Skeletal muscle satellite cell (primary cell): Measurements from ENCODE around the gene ISYNA1.

Experiments used
- H3K27me3 ChIP-seq: 2 replicates; pipeline ENCODE4 v1.7.0; 2013; ENCODE audit warnings: low read length; ENCODE audit not compliant: control insufficient read depth, insufficient read depth
- H3K36me3 ChIP-seq: 2 replicates; pipeline ENCODE4 v1.7.0; 2013; ENCODE audit warnings: mild to moderate bottlenecking, control low read depth, low read length; ENCODE audit not compliant: insufficient read depth
- H3K4me1 ChIP-seq: 2 replicates; pipeline ENCODE4 v1.7.0; 2013; ENCODE audit warnings: low read length; ENCODE audit not compliant: control insufficient read depth, insufficient read depth
- H3K4me2 ChIP-seq: 2 replicates; pipeline ENCODE4 v1.7.0; 2013; ENCODE audit warnings: mild to moderate bottlenecking, low read length
- H3K4me3 ChIP-seq: 2 replicates; pipeline ENCODE4 v1.7.0; 2013; ENCODE audit warnings: low read length
- H3K9ac ChIP-seq: 2 replicates; pipeline ENCODE4 v1.7.0; 2013; ENCODE audit warnings: mild to moderate bottlenecking, low read depth, low read length, moderate library complexity
- H3K9me3 ChIP-seq: replicated peaks from 2 replicates; pipeline ENCODE4 v1.7.0; 2013; ENCODE audit warnings: mild to moderate bottlenecking, control low read depth, low read length

Gene ISYNA1

DNA sequence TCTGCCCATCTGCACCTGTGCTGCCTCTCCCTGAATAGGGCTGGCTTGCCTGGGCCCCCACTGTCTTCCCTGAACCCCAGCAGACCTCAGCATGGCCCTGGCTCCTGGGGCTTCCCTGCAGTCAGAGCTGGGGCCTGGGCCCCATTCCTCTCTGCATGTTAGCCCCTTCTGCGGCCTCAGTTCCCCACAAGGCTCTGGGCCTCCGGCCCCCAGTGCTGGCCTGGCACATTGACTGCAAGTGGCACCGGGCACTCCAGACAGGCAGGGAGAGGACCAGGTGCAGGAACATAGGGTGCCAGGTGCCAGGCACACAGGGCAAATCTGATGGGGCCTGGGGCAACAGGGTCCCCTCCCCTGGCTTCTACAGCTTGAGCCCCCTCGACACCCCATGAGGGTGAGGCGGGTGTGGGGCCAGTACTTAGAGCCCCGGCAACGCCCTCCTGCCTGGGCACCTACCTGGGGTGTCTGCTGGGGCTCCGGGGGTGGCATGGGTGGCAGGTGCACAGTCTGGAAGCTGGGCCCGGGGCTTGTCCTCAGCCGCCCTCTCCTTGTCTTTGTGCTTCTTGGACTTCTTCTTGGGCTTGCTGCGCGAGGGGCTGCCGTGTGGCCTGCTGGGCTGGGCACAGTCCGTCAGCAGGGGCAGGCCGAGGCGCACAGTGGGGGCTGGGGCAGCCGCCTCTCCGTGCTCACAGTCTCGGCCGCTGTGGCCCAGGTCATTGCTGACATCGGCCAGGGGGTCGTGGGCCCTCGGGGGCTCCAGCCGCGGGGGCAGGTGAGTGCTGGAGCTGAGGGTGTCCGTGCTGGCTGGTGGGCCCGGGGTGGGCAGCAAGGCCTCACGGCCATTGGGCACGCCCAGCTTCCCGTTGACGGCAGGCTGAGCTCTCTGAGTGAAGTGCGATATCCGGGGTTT is 12.3 kb upstream of the ISYNA1 start:
- Histone ChIP-seq H3K4me1 (peaks cover 21% of the 10 kb centered on the region), H3K36me3 (peaks cover 58% of the 10 kb centered on the region), H3K9ac (no peak overlapping the region), H3K9me3 (no peaks in the 10 kb centered on the region), H3K4me3 (no peak overlapping the region), H3K4me2 (no peak overlapping the region), H3K27me3 (no peaks in the 10 kb centered on the region)

DNA sequence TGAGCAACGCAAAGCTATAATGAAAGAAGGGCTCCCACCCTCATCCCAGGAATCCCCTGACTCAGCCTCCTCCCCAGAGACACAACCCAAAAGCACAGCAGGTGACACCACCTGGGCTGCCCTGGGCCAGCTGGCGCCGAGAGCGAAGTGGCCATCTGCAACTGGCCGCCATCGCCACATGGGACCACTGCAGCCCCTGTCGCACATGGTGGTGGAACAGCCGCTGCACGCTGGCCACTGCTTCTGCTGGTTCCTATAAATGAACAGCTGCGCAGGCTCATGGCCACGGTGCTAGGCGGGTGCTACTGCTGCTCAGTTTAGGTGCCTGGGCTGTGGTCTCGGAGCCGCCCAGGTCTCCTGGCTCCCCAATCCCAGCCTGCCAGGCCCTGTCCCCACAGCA is 11.6 kb upstream of the ISYNA1 start:
- H3K4me1 ChIP-seq = peaks cover 21% of the 10 kb centered on the region
- no peak overlapping the region for H3K9ac ChIP-seq
- H3K36me3 ChIP-seq = peaks cover 59% of the 10 kb centered on the region
- H3K27me3 ChIP-seq = no peaks in the 10 kb centered on the region
- no peaks in the 10 kb centered on the region for H3K9me3 ChIP-seq
- no peak overlapping the region for H3K4me3 ChIP-seq
- H3K4me2 ChIP-seq = no peak overlapping the region

DNA sequence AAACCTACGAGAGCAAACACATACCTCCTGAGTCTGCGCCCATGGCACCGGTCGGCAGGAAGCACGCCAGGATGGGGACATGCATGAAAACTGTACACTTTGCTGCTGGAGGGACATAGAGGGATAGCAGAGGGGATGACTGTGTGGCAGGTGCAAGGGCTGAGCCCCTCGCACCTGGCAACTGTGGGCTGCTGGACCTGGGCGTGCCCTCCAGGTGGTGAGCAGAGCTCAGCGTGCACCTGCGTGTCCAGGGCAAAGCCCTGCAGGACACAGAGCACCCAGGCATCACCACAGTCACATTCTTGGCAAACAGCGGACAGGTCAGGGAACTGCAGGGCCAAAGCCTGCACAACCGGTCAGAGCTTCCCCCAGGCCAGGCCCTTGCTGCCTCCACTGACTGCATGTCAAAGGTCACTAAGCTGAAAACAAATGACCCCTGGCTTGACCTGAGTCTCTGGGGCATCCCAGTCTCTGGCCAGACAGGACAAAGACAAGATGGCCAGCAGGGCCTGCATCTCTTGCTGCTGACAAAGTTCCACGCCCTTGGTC is 9.0 kb upstream of the ISYNA1 start:
- no peak overlapping the region for H3K4me2 ChIP-seq
- H3K9me3 ChIP-seq = no peaks in the 10 kb centered on the region
- no peak overlapping the region for H3K4me3 ChIP-seq
- no peak overlapping the region for H3K9ac ChIP-seq
- peaks cover 2% of the 10 kb centered on the region for H3K4me1 ChIP-seq
- H3K27me3 ChIP-seq = no peaks in the 10 kb centered on the region
- H3K36me3 ChIP-seq = peaks cover 67% of the 10 kb centered on the region

DNA sequence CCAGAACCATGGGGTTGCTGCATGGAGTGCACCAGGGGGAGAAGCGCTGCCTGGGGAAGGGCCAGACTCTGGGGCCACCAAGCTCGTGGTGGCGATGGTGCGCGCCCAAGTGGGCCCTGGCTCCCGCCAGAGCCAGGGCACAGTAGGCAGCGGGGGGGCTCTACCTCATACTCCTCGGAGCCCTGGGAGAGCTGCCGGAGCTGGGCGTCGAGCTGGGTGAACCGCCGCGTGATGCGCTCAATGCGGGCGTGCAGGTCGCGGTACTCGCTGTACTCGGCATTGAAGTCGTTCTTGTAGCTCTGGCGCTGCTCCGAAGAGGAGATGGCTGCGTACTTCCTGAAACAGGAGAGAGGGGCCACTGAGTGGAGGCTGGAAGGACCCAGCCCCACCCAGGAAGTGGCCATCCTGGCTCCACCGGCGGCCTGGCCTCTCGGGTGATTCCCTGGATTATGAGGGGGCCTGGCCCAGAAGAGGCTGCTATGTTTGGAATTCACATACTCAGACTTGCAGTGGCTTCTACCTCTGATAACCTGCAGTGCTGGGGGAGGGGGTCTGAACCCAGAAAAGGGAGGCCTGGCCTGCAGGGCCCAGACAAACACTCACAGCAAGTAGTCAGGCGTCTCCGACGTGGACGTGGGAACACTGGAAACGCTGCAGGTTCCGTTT is 8.3 kb upstream of the ISYNA1 start:
- H3K27me3 ChIP-seq = no peaks in the 10 kb centered on the region
- H3K36me3 ChIP-seq = peaks cover 61% of the 10 kb centered on the region
- no peak overlapping the region for H3K4me3 ChIP-seq
- H3K9ac ChIP-seq = no peak overlapping the region
- H3K4me2 ChIP-seq = no peak overlapping the region
- H3K9me3 ChIP-seq = no peaks in the 10 kb centered on the region
- peaks cover 2% of the 10 kb centered on the region for H3K4me1 ChIP-seq

DNA sequence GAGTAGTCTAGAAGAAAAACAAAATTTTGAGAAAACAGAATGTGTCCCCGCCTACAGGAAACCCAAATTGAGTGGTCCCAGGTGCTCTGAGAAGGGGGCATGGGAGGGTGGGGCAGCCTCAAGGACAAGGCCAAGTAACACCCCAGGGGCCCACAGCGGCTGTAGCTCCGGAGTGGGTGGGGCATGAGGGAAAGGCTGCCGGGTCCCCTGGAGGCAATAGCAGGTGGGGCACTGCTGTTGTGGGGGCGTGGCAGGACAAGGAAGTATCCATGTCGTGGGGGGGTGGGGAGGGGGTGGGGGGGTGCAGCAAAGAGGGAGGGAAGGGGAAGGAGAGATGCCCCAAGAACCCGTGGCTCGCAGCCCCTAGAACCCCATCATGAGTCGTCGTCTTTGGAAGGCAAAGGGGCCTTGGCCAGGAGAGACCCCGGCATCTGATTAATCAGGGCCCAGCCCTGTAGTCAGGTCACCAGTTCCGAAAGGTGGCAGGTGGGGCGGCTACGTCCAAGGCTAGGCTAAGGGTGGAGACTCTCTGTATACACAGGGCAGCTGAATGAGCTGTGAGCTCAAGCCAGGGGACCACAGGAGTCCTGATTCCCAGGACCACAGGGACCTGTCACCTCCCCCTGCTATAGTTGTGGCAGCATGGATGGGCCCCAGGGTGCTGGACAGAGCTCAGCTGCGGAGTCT is 7.5 kb upstream of the ISYNA1 start:
- Histone ChIP-seq H3K36me3 (peaks cover 55% of the 10 kb centered on the region), H3K9ac (no peak overlapping the region), H3K9me3 (no peaks in the 10 kb centered on the region), H3K4me2 (no peak overlapping the region), H3K4me3 (no peak overlapping the region), H3K4me1 (no peaks in the 10 kb centered on the region), H3K27me3 (no peaks in the 10 kb centered on the region)

DNA sequence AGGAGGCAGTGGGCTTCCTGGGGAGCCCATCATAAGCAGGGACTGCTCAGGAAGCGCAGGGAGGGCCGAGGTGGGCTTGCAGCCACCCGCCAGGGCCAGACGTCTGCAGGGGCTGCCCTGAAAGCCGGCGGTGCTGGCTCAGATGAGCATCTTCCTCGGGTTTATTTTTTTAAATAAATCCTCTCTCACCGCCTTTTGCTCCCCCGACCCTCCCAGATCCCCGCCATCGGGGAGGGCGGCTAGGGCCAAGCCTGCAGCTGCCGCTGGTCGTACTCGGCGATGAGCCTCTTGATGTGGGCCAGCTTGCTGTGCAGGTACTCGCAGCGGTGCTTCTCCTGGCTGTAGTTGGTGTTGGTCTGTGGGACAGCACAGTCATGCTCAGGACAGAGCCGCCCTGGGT is 6.6 kb upstream of the ISYNA1 start:
- H3K4me2 ChIP-seq = no peak overlapping the region
- no peaks in the 10 kb centered on the region for H3K9me3 ChIP-seq
- peaks cover 46% of the 10 kb centered on the region for H3K36me3 ChIP-seq
- no peak overlapping the region for H3K4me3 ChIP-seq
- H3K4me1 ChIP-seq = peaks cover 4% of the 10 kb centered on the region
- H3K9ac ChIP-seq = no peak overlapping the region
- no peaks in the 10 kb centered on the region for H3K27me3 ChIP-seq

DNA sequence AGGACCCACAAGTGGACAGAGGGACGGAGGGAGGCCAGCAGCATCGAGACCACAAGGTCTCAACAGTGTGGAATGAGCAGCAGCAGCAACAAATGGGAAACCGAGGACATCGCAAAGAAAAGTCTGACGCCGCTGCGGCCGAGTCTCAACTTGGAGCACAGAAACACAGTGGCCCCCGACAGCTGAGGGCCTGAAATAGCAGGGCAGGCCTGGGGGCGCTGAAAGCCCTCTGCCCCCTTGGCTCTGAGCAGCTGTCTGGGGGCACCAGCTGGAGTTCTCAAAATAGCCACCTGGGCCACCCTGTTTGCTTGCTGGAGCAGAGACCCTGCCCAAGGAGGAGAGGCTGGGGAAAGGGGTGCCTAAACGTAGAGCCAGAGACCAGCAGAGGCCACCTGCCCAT is 5.9 kb upstream of the ISYNA1 start:
- Histone ChIP-seq H3K9ac (no peak overlapping the region), H3K4me1 (peaks cover 4% of the 10 kb centered on the region), H3K27me3 (no peaks in the 10 kb centered on the region), H3K4me3 (no peak overlapping the region), H3K36me3 (peaks cover 40% of the 10 kb centered on the region), H3K9me3 (no peaks in the 10 kb centered on the region), H3K4me2 (no peak overlapping the region)

DNA sequence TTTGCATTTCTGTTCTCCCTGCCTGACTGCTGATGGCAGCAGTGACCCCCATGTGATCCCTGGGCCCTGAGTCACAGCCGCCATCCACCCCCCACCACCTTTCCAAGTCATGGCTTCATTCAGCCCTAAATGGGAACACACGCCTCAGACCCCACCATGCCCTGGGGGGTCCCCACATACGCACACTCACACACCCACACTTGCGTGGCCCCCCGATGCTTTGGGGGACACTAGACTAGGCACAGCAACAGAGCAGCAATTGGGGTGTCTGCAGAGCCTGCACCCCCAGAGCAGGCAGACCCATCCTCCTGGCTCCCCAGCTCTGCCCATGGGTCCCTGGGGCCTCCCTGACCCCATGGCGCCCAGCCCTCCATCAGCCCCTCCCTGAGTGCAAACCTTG is 5.5 kb upstream of the ISYNA1 start:
- no peaks in the 10 kb centered on the region for H3K9me3 ChIP-seq
- no peaks in the 10 kb centered on the region for H3K27me3 ChIP-seq
- H3K4me3 ChIP-seq = no peak overlapping the region
- H3K36me3 ChIP-seq = peaks cover 35% of the 10 kb centered on the region
- no peak overlapping the region for H3K9ac ChIP-seq
- peaks cover 4% of the 10 kb centered on the region for H3K4me1 ChIP-seq
- H3K4me2 ChIP-seq = no peak overlapping the region

DNA sequence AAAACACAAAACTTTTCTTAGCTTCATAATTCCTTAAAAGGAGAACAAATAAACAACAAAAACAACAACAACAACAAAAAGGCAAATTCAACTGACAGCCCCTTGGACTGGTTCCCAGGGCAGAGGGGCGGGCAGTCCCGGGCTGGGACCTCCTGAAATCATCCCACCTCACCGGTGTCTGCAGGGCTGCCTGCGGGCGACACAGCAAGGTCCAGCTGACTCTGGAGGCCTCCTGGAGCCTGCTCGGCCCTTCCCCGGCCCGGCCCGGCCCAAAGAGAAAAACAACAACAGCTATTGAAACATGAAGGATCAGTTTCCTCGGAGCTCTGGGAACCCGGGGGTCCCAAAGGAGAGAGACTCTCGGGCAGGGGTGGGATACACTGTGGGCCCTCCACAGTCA is 5.0 kb upstream of the ISYNA1 start:
- no peak overlapping the region for H3K4me3 ChIP-seq
- H3K27me3 ChIP-seq = no peaks in the 10 kb centered on the region
- H3K36me3 ChIP-seq = peaks cover 31% of the 10 kb centered on the region
- H3K4me1 ChIP-seq = peaks cover 4% of the 10 kb centered on the region
- H3K4me2 ChIP-seq = no peak overlapping the region
- H3K9ac ChIP-seq = no peak overlapping the region
- no peaks in the 10 kb centered on the region for H3K9me3 ChIP-seq

DNA sequence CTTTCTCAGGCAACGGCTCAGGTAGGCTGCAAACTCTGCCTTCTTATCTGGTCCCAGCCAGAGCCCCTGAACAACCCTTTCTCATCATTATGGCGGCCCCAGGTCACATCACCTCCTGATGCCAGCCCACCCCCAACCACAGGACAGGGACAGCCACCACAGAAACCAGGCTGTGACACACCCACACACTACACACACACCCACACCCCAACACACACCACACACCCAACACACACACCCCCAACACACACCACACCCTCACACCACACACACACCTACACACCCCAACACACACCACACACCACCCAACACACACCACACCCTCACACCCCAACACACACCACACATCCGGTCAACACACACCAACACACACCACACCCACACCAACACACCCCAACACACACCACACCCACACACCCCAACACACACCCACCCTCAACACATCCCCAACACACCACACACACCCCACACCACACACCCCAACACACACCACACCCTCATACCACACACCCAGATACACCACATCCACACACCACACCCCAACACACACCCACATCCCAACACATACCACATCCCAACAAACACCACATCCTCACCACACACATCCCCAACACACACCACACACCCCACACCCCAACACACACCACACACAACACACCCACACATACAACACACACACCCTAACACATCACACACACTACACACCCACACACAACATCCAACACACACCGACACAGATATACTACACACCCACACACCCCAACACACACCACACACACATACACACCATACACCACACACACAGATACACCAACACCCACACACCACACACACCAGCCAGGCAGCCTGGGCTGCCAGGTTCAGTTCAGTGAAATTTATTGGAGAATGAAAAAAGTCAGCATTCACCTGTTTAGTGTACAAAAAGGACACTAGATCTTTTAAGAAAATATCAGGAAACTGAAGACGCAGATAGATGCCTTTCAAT is 4.2 kb upstream of the ISYNA1 start:
- Histone ChIP-seq H3K4me3 (no peak overlapping the region), H3K4me1 (peaks cover 9% of the 10 kb centered on the region), H3K4me2 (no peak overlapping the region), H3K27me3 (no peaks in the 10 kb centered on the region), H3K36me3 (peaks cover 29% of the 10 kb centered on the region), H3K9me3 (no peaks in the 10 kb centered on the region), H3K9ac (no peak overlapping the region)
